Stimulated activated CD8-positive, alpha-beta memory T cell treated with anti-CD3 and anti-CD28 coated beads, Interleukin-4, amount 100 ng/mL, for 24 hours (primary cell): ENCODE results near the gene UGT2B10.
"Not testable (repeated sequence)": the region's sequence is repeated elsewhere in the genome, so short reads cannot be mapped to it uniquely, and the experiment has no call there.

Experiments
- DNase-seq: peaks from one replicate; pipeline ENCODE4 v3.0.0-alpha.2; 2020; ENCODE audit warnings: low read depth

The UGT2B10 gene

GRCh38 chr4:68815617-68816409, at the start of gene UGT2B10:
Gene UGT2B10, plus strand, starts transcription at chr4:68815994. Its CDS starts 26 bp downstream, at chr4:68816020.
- not testable (repeated sequence) for DNase-seq

DNA sequence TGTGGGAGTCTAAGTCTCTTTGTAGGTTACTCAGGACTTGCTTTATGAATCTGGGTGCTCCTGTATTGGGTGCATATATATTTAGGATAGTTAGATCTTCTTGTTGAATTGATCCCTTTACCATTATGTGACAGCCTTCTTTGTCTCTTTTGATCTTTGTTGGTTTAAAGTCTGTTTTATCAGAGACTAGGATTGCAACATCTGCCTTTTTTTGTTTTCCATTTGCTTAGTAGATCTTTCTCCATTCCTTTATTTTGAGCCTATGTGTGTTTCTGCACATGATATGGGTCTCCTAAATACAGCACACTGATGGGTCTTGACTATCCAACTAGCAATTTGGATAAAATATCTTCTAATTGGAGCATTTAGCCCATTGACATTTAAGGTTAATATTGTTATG, 44.0 kb upstream of the UGT2B10 start:
- DNase-seq, result not testable (repeated sequence)

DNA sequence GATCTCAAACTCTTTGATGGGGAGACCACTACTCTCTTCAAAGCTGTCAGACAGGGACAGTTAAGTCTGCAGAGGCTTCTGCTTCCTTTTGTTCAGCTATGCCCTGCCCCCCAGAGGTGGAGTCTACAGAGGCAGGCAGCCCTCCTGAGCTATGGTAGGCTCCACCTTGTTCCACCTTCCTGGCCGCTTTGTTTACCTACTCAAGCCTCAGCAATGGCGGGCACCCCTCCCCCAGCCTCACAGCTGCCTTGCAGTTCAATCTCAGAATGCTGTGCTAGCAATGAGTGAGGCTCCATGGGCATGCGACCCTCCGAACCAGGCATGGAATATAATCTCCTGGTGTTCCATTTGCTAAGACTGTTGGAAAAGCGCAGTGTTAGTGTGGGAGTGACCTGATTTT, 42.1 kb upstream of the UGT2B10 start:
- DNase-seq, result no peak

DNA sequence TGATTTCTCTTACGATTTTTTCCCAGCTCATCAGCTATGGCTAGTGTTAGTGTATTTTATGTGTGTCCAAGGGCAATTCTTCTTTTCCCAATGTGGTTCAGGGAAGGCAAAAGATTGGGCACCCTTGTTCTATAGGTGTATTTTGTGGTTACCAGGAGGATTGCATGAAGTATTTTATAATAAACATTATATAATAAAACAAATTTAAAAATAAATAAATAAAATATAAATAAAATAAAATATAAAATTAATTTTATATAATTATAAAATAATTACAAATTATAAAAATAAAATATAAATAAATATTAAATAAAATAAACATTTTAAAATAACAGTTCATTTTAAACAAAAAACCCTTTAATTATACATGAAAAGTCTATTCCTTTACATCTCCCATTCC, 35.6 kb upstream of the UGT2B10 start:
- DNase-seq, result no peak

GRCh38 chr4:68797048-68797447, 18.7 kb upstream of the UGT2B10 start:
- no peak for DNase-seq

- DNase-seq, result no peak
Measured at GRCh38 chr4:68797618-68798017, 18.2 kb upstream of the UGT2B10 start.

DNA sequence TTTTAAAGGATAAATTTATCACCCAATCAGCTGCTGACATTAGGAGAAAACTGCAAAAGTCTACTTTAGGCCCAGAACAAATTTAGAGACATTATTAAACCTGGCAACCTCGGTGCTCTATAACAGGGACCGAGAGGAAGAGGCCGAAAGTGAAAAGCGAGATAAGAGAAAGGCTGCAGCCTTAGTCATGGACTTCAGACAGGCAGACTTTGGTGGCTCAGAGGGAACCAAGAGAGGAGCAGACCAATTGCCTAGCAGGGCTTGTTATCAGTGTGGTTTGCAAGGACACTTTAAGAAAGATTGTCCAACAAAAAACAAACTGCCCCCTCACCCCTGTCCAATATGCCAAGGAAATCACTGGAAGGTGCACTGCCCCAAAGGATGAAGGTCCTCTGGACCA, 12.8 kb upstream of the UGT2B10 start:
- DNase-seq, result no peak

- DNase-seq, result no peak
Measured at GRCh38 chr4:68808060-68808459, 7.7 kb upstream of the UGT2B10 start.

DNA sequence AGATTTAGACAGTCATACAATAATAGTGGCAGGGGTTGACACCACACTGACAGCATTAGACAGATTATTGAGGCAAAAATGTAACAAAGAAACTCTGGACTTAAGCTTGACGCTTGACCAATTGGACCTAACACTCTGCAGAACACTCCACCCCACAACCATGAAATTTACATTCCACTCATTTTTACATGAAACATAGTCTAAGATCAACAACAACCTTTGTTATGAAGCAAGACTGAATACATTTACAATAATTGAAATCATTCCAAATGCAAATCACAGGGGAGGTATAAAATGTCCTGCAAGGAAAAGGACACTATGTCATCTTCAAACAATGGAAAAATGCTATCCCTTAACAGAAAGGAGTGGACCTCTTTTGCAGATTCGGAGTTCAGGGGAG, 4.9 kb upstream of the UGT2B10 start:
- no peak for DNase-seq

DNA sequence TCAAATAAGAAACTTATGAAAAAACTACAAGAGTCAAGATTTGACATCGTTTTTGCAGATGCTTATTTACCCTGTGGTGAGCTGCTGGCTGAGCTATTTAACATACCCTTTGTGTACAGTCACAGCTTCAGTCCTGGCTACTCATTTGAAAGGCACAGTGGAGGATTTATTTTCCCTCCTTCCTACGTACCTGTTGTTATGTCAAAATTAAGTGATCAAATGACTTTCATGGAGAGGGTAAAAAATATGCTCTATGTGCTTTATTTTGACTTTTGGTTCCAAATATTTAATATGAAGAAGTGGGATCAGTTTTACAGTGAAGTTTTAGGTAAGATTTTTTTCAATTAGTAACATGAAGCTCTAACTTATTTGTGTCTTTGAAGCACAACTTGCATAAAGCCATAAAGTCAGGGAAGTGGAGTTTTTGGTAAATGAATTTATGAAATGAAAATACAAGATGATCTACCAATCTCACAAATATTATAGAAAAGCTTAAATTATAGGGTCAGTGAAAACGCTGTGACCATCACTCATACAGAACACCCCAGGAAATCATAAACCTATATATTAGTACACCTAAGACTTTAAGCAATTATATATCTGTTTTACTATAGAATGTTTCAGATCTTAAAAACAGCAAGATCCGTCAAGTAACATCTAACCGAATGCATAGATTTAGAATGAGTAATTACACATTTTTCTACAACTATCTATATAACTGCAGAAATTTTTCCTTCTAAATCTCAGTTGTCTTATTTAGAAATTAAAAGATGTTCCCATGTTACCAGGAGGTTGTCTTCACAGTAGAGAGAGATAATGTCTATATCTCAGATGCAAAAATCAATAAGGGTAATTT, 844 bp downstream of the UGT2B10 start:
- DNase-seq, result not testable (repeated sequence)

GRCh38 chr4:68817386-68817785, 1.6 kb downstream of the UGT2B10 start:
- DNase-seq, result no peak

GRCh38 chr4:68818030-68818462, 2.3 kb downstream of the UGT2B10 start:
- not testable (repeated sequence) for DNase-seq

DNA sequence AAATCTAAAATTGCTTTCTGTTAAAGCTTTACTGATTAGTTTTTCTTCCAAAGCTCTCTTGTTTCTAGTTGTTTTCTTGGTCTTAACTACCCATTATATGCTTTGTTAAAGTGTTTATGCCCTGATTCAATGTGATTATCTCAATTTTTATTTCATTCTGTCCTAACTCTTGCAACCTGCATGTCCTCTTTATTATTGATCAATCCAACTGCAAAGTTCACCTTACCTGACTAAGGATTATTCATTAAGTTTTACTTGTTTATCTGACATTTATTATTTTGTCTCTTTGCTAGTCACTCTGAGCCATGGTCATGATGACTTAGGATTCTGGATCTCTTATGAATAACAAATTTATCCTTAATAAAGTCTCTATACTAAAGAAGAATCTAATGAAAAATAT, 15.8 kb downstream of the UGT2B10 start:
- no peak for DNase-seq

GRCh38 chr4:68850293-68850692, 34.5 kb downstream of the UGT2B10 start:
- DNase-seq, result no peak

DNA sequence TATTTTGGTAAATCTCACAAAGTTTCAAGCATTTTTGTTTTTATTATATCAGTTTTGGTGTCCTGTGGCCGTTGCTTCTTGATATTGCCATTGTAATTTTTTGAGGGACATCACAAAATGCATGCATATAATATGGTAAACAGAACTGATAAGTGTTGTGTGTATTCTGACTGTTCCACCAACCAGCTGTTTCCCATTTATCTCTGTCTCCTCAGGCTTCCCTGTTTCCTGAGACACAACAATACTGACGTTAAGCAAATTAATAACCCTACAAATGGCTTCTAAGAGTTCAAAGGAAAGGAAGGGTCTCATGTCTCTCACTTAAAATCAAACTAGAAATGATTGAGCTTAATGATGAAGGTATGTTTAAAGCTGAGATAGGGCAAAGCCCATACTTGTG, 40.0 kb downstream of the UGT2B10 start:
- DNase-seq, result no peak

- DNase-seq, result no peak
Measured at GRCh38 chr4:68858039-68858438, 42.2 kb downstream of the UGT2B10 start.

- no peak for DNase-seq
Measured at GRCh38 chr4:68859655-68860054, 43.9 kb downstream of the UGT2B10 start.

DNA sequence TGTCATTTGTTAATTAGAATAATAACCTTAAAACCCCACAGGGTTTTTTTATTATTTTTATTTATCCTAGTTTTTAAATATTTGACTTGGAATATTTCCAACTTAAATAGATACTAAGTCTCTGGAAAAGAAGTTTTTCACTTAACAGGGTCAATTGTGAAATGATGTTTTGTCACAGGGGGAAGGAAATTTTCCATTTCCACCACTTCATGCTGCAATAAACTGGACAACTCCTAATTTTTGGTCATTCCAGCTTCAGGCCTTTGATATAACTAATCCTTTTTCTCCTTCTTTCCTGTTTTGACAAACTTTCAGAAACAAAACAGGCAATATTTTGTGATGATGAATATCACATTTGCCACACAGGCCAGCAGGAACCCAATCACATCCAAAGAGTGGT, 45.3 kb downstream of the UGT2B10 start:
- DNase-seq, result no peak

DNA sequence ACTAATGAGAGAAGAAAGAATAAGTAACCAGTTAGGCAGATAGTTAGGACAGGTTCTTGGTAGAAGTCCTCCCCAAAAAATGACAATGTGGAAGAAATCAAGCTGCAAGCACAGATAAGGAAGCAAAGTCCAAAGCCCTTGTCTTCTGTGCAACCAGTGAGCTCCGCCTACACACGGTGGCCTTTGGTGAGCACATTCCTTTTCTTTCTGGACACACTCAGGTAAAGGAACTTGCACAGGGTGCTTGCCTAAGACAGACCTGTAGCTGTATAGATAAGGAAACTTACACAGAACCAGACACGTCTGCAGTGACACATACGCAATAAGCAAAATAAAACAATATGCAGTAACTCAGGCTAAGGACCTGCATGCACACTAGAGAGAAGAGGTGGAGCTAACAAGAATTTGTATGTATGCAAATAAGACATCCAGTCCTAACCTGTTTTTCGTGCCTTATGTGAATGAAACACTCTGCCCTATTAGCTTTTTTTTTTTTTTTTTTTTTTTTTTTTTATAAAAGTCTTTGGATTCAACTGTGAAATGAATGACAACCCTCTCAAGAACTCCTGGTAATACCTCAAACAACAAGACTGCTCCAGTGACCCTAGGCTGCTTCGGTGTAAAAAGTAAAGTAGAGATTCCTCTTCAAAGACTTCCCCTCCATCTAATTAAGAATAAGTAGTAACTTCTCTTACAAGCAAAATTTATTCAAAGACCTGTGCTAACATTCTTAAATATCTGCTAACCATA, 48.8 kb downstream of the UGT2B10 start:
- no peak for DNase-seq

DNA sequence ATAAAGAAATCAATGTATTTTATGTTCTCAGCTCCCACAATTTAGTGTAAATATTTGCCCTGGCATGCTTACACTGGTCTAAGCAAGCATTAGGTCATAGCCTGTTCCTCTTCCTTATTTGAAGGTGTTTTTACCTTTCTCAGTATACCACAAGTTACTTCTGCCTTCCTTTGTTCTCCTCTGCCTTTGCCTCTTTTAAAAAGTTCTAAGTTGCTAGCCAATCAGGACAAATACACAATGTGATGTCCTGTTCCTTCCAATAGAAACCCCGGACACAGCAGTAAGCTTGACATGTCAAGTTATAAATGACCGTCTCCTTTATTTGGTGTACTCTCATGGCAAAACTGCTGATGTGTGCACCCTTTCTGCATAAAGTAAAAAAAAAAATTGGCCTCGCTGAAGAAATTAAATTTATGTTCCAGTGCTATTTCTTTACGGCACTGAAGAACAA, 49.4 kb downstream of the UGT2B10 start:
- no peak for DNase-seq

DNA sequence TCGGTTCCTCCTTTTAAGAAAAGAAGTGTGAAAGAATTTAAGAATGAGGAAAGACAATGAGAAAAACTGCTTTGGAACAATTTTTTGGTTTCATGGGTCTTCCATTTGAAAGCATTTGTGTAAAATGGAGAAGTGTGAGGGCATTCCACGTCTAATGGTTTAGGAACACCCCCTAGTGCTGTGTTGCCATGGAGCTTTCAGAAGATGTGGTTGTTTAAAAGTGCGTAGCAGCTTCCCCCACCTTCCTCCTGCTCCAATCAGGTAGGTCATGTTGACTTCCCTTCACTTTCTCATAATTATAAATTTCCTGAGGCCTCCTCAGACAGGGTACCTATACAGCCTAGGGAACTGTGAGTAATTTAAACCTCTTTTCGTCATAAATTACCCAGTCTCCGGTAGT, 50.0 kb downstream of the UGT2B10 start:
- no peak for DNase-seq

GRCh38 chr4:68869274-68869773, 53.5 kb downstream of the UGT2B10 start:
- DNase-seq, result no peak
